Muscle layer of duodenum (tissue), 2 donors: ENCODE results near the gene DAB1.

Source experiments
- H3K27ac ChIP-seq: one replicate; pipeline ENCODE4 v1.7.0; 2013; ENCODE audit warnings: mild to moderate bottlenecking, low read length
- H3K27me3 ChIP-seq: one replicate; pipeline ENCODE4 v1.7.0; 2013; ENCODE audit warnings: low read depth, mild to moderate bottlenecking, control low read depth, low read length
- H3K36me3 ChIP-seq, 2 donors: one replicate each; pipeline ENCODE4 v1.7.0; 2013; ENCODE audit warnings: low read length in 2 of 2, control low read depth in 1 of 2, mild to moderate bottlenecking in 1 of 2; ENCODE audit not compliant: insufficient read depth in 2 of 2, control insufficient read depth in 1 of 2
- H3K4me1 ChIP-seq, 2 donors: one replicate each; pipeline ENCODE4 v1.7.0; 2013; ENCODE audit warnings: low read length in 2 of 2, mild to moderate bottlenecking in 2 of 2, control low read depth in 1 of 2, moderate library complexity in 1 of 2; ENCODE audit not compliant: insufficient read depth in 2 of 2, control insufficient read depth in 1 of 2
- H3K4me3 ChIP-seq, 2 donors: one replicate each; pipeline ENCODE4 v1.7.0; 2013; ENCODE audit warnings: low read length in 2 of 2, low read depth in 1 of 2, mild to moderate bottlenecking in 1 of 2
- H3K9me3 ChIP-seq, 2 donors: one replicate each; pipeline ENCODE4 v1.7.0; 2013; ENCODE audit warnings: low read length in 2 of 2, control low read depth in 1 of 2, mild to moderate bottlenecking in 1 of 2; ENCODE audit not compliant: control insufficient read depth in 1 of 2
- donor health status: healthy.

Gene DAB1

DNA sequence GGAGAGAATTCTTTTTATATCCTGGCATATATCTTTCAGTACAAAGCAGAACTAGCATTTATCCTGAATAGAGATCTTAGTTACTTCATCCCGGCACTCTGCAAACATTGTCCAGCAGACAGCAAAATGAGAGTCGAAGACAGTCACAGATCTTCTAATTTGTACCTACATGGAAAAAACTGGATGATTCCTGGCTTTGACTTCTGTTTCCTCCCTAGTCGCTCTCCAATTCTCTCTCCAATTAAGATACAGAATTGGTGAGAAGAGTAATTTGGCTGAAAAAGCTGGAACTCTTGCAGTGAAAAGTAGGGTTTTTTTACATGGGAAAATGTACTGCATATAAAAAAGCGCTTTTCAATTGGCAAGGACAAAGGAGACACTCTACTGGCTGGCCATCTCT is 307.0 kb downstream of the DAB1 start:
- no peaks in the 10 kb centered on the region for H3K9me3 ChIP-seq
- H3K4me3 ChIP-seq, result no peak overlapping the region
- no peaks in the 10 kb centered on the region for H3K4me1 ChIP-seq

DNA sequence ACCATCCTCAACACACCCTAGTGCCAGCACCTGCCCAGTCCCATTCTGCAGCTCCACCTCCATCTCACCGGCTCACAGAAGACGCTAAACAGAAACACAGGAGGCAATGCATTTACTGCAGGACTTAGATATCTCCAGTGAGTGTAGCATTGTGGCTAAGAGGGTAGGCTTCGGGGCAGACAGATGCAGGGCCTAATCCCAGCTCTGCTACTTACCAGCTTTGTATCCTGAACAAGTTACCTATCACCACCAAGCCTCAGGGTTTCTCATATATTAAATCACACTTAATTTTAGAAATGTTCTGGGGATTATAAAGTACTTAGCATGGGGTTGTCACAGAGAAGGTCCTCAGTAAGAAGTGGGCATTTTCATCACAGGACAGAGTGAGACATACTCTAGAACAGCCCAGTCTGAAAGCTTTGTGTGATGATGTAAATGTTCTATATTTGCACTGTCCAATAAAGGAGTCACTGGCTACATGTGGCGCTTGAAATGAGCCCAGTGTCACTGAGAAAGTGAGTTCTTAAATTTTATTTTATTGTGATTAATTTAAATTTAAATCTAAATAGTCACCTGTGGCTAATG is 308.7 kb downstream of the DAB1 start:
- H3K27me3 ChIP-seq, result no peaks in the 10 kb centered on the region
- H3K4me1 ChIP-seq, result peaks cover 0 to 5% of the 10 kb centered on the region in 2 donors
- H3K4me3 ChIP-seq, result no peak overlapping the region
- H3K9me3 ChIP-seq, result no peaks in the 10 kb centered on the region
- no peak overlapping the region for H3K27ac ChIP-seq
- H3K36me3 ChIP-seq, result no peaks in the 10 kb centered on the region

More for the DNA sequence above, 307.0 kb downstream of the DAB1 start:
- Histone ChIP-seq H3K36me3 (no peaks in the 10 kb centered on the region), H3K27ac (no peak overlapping the region), H3K27me3 (no peaks in the 10 kb centered on the region)

DNA sequence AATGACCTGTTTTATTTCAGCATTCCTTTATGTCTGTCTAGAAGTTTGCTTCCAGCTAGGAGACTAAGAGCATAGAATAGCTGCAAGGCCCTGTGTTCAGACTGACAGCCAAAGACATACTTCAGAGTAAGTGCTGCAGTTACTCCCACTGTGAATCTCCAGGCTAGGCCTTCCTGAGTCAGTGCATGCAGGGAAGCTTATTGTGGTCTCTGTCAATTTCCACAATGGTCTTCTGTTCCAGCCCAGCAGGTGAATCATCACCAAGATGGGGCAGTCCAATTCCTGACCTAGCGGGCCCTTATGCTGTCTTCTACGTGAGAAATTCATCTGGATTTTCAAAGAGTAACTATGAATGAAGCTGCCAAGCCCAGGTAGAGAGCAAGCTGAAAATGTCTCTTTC is 311.7 kb downstream of the DAB1 start:
- no peak overlapping the region for H3K27ac ChIP-seq
- H3K9me3 ChIP-seq, result no peaks in the 10 kb centered on the region
- H3K4me1 ChIP-seq, result peaks cover 0 to 5% of the 10 kb centered on the region in 2 donors
- H3K27me3 ChIP-seq, result no peaks in the 10 kb centered on the region
- no peaks in the 10 kb centered on the region for H3K36me3 ChIP-seq
- H3K4me3 ChIP-seq, result no peak overlapping the region

DNA sequence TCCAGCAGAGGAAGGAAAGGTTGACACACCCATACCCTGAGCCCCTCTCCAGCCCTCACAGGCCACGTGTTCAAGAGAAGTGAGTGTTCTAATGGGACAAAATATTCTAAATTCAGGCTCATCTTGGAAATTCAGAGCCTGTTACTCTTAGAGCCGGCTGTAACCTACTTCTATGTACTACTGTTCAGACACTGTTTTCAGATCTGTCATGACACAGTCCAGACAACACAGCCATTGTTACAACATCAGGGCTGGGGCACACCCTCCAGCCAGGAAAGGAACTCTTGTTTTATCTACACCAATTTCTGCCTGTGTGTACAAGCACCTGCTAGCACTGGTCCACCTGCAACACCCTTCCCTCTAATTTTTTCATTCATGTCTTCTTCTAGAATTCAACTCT is 312.7 kb downstream of the DAB1 start:
- Histone ChIP-seq H3K36me3 (no peaks in the 10 kb centered on the region), H3K27ac (no peak overlapping the region), H3K4me3 (no peak overlapping the region), H3K27me3 (no peaks in the 10 kb centered on the region), H3K4me1 (peaks cover 0 to 5% of the 10 kb centered on the region in 2 donors), H3K9me3 (no peaks in the 10 kb centered on the region)

DNA sequence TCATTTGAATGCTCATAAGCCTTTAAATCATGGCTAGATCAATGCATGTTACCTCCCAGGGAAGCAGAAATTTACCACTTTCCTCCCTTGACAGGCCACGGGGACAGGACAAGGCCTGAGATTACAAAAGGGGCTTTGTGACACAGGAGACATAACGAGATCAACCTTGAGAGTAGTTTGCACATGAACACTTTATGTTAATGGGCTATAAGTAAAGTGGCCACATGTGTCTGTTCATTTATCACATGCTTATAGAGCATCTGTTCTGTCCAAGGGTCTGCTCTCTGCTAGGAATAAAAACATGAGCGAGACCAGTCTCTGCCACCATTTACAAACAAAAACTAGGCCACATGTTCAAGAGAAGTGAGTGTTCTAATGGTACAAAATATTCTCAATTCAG is 314.0 kb downstream of the DAB1 start:
- Histone ChIP-seq H3K4me1 (peaks cover 0 to 5% of the 10 kb centered on the region in 2 donors), H3K27me3 (no peaks in the 10 kb centered on the region), H3K9me3 (no peaks in the 10 kb centered on the region), H3K36me3 (no peaks in the 10 kb centered on the region), H3K27ac (no peak overlapping the region), H3K4me3 (no peak overlapping the region)

DNA sequence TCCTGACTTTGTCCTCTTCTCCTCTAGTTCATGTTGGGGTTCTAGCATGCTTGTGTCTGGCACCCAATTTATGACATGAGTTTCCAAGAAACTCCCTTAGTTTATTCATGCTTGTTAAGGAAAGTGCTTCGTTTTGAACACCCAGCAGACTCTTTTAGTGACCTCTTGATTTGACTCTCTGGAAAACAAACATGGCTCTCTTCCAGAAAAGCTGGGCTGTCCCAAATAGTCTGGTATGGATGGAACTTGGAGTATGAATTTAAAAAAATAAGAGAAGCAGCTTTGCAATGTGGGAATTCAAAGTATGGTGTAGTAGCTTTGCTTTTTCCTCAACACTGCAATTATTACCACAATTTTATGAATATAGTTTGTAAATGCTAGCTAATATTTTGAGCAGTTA is 314.6 kb downstream of the DAB1 start:
- Histone ChIP-seq H3K4me1 (peaks cover 0 to 5% of the 10 kb centered on the region in 2 donors), H3K27me3 (no peaks in the 10 kb centered on the region), H3K36me3 (no peaks in the 10 kb centered on the region), H3K9me3 (no peaks in the 10 kb centered on the region), H3K27ac (no peak overlapping the region), H3K4me3 (no peak overlapping the region)

DNA sequence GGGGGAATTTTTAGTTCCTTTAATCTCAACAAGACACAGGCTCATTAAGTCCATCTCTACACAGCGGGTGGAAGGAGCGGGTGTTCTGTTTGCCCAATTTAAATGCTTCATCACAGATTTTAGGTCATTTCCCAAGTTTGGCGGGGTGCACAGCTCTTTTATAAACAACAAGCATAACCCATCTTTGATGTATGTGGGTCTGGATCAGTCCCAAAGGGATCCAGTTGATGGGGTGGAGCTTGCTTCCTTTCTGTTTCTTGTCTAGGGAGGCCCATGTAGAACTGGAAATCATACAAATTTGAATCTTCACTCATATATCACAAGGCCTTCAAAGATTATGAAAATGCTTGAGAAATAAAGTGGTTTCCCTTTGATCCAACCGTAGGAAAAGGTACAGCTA is 317.6 kb downstream of the DAB1 start:
- H3K4me1 ChIP-seq, result peaks cover 0 to 4% of the 10 kb centered on the region in 2 donors
- H3K9me3 ChIP-seq, result no peaks in the 10 kb centered on the region
- no peak overlapping the region for H3K4me3 ChIP-seq
- H3K27me3 ChIP-seq, result no peaks in the 10 kb centered on the region
- no peak overlapping the region for H3K27ac ChIP-seq
- no peaks in the 10 kb centered on the region for H3K36me3 ChIP-seq

DNA sequence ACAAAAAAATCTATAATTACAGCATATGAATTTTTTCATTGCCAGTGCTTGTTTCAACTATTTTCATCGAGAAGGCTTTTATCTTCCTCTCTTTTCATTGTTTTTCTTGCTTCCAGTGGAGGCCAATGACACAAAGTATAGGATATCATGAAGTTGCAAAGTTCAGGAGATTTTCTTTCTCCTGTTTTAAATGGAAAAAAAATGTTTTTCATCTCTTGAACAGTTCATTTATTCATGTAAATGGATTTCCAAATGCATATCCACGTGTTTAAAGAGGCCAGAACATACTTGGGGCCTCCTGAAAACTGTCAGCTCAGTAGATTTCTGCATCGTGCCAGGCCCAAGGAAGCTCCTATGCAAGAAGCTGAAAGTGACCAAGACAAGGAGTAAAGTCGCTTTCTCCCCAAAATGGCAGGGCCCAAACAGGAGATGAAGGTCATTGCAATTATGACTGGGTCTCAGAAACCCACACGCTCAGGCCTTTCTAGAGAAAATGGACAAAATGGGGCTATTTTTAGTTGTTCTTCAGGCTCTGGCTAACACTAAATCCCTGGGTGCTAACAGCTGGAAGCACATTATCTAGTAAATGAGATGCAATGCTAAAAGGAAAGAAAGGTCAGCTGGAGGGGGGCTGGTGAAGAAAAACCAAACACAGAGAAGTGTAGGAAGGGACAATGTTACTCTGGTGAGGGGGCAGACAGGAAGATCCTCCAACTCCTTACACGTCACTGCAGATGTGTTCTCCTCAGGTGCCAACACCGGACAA is 321.1 kb downstream of the DAB1 start:
- no peaks in the 10 kb centered on the region for H3K36me3 ChIP-seq
- no peaks in the 10 kb centered on the region for H3K4me1 ChIP-seq
- no peaks in the 10 kb centered on the region for H3K27me3 ChIP-seq
- no peak overlapping the region for H3K27ac ChIP-seq
- H3K9me3 ChIP-seq, result no peaks in the 10 kb centered on the region
- no peak overlapping the region for H3K4me3 ChIP-seq

DNA sequence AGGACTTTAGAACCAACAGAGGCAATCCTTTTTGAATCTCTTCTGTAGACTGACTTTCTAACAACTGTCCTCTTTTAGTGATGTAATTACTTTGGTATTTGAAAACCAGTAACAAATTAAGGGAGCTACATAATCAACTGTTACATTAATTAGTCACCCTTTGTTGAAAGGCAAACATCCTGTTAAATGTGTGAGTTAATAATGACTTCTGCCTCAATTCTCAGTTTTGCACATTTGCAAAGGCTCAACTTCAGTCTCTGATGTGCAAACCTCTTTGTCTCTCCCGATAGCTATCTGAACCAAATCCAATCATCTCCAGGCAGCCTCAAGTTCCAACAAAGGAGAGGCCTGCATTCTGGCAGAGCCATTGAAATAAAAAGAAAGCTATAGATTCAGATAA is 322.7 kb downstream of the DAB1 start:
- Histone ChIP-seq H3K36me3 (no peaks in the 10 kb centered on the region), H3K27ac (no peak overlapping the region), H3K27me3 (no peaks in the 10 kb centered on the region), H3K4me3 (no peak overlapping the region), H3K4me1 (no peaks in the 10 kb centered on the region), H3K9me3 (no peaks in the 10 kb centered on the region)

DNA sequence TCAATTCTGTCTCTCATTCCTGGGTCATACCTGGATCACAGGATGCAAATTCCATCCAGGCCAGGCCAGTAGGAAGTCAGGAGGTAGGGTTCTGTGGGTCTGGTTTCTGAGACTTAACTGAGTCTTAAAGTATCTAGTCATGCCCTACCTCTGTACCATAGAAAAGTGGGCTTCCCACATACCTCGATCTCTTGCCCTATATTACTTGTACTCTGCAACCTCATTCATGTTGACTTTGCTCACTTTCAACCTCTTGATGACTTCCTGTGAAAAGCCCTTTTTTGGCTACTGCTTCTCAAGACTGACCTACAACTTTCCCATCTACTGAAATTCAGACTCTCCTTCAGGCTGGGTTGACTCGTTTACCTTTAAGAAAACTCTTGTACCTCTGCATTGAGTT is 329.1 kb downstream of the DAB1 start:
- no peaks in the 10 kb centered on the region for H3K27me3 ChIP-seq
- no peaks in the 10 kb centered on the region for H3K9me3 ChIP-seq
- H3K4me1 ChIP-seq, result no peaks in the 10 kb centered on the region
- H3K4me3 ChIP-seq, result no peak overlapping the region
- no peak overlapping the region for H3K27ac ChIP-seq
- H3K36me3 ChIP-seq, result no peaks in the 10 kb centered on the region

DNA sequence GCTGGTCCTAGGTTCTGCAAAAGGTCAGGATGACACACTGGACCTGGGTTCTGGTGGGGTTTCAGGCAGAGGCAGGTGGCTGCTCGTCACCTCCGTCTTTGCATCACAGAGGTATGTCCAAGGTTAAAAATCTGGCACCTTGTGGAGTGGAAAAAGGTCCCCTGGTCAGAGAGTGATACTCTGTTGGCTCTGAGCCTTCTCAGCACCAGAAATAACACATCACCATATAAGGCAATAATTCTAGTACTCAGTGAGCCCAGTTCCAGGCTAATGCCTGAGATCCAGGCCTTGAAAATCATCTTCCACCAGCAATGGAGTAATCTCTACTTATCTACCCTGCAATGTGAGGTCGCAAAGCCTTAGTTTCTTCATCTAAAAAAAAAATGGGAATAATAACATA is 330.7 kb downstream of the DAB1 start:
- Histone ChIP-seq H3K36me3 (no peaks in the 10 kb centered on the region), H3K27me3 (no peaks in the 10 kb centered on the region), H3K4me1 (no peaks in the 10 kb centered on the region), H3K9me3 (no peaks in the 10 kb centered on the region), H3K27ac (no peak overlapping the region), H3K4me3 (no peak overlapping the region)

DNA sequence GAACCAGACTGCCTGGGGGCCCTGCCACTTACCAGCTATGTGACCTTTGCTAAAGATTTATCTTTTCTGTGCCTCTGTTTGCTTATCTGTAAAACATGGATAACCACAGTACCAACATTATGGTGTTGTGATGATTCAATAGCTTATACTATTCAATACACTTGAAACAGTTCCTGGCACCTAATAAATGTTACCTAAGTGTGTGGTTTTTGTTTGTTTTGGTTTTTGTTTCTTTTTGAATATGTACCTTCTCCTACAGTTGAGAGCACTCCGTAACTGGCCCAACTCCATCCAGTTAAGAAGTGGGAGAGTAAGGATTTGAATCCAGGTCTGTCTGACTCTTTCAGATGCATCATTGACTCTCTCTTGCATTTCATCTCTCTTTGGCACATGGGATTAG is 332.2 kb downstream of the DAB1 start:
- Histone ChIP-seq H3K9me3 (no peaks in the 10 kb centered on the region), H3K27me3 (no peaks in the 10 kb centered on the region), H3K4me1 (no peaks in the 10 kb centered on the region), H3K36me3 (no peaks in the 10 kb centered on the region), H3K27ac (no peak overlapping the region), H3K4me3 (no peak overlapping the region)
